Measurements from ENCODE around the gene TANK.

GRCh38 chr2:161178756-161179155 is 18.5 kb downstream of the TANK start:
- TF ChIP-seq CTCF (IDR thresholded peaks at IDR 0.05) (no peak), POLR2A (IDR thresholded peaks at IDR 0.05) (no peak)

Measured in Peyer's patch (tissue), 4 donors.